H9 (cell line): ENCODE data around the gene PPARA. TPM values are rescaled to one million over a fixed set of nuclear protein-coding genes. Genes with fewer than 3 reads are reported as not detected.

ENCODE experiments used
- DNase-seq: peaks from one replicate; pipeline ENCODE4 v3.0.0-alpha.2; 2017
- H2AFZ ChIP-seq: one replicate; pipeline ENCODE4 v1.6.1; 2013; ENCODE audit warnings: mild to moderate bottlenecking, low read length, control low read depth, moderate library complexity
- H2AK5ac ChIP-seq: 2 replicates; pipeline ENCODE4 v1.6.1; 2013; ENCODE audit warnings: low read length, control low read depth, mixed read lengths; ENCODE audit not compliant: insufficient read length
- H2BK120ac ChIP-seq: one replicate; pipeline ENCODE4 v1.6.1; 2013; ENCODE audit warnings: low read depth, mild to moderate bottlenecking, low read length, control low read depth, inconsistent platforms; ENCODE audit not compliant: poor library complexity, severe bottlenecking
- H2BK12ac ChIP-seq: 2 replicates; pipeline ENCODE4 v1.6.1; 2013; ENCODE audit warnings: low read length, control low read depth, mixed read lengths, low read depth; ENCODE audit not compliant: insufficient read length
- H2BK15ac ChIP-seq: 2 replicates; pipeline ENCODE4 v1.6.1; 2013; ENCODE audit warnings: low read depth, low read length, control low read depth
- H2BK20ac ChIP-seq: one replicate; pipeline ENCODE4 v1.6.1; 2013; ENCODE audit warnings: low read depth, mild to moderate bottlenecking, low read length, control low read depth, inconsistent platforms; ENCODE audit not compliant: poor library complexity, severe bottlenecking
- H2BK5ac ChIP-seq: 2 replicates; pipeline ENCODE4 v1.6.1; 2013; ENCODE audit warnings: low read length, control low read depth, mixed read lengths; ENCODE audit not compliant: insufficient read length
- H3K14ac ChIP-seq: 2 replicates; pipeline ENCODE4 v1.6.1; 2013; ENCODE audit warnings: low read length, control low read depth; ENCODE audit not compliant: insufficient read depth
- H3K18ac ChIP-seq: 2 replicates; pipeline ENCODE4 v1.6.1; 2013; ENCODE audit warnings: low read depth, mild to moderate bottlenecking, mixed read lengths, low read length, control low read depth; ENCODE audit not compliant: insufficient read length
- H3K23ac ChIP-seq: 2 replicates; pipeline ENCODE4 v1.6.1; 2013; ENCODE audit warnings: low read length, control low read depth, mixed read lengths, low read depth; ENCODE audit not compliant: insufficient read length
- H3K23me2 ChIP-seq: 2 replicates; pipeline ENCODE4 v1.6.1; 2013; ENCODE audit warnings: low read depth, mild to moderate bottlenecking, mixed read lengths, low read length, control low read depth; ENCODE audit not compliant: insufficient read length, poor library complexity, severe bottlenecking
- H3K27ac ChIP-seq: 2 replicates; pipeline ENCODE4 v1.5.1; 2013; ENCODE audit warnings: low read length, control low read depth, mixed read lengths, low read depth; ENCODE audit not compliant: insufficient read length
- H3K27me3 ChIP-seq: 2 replicates; pipeline ENCODE4 v1.6.1; 2013; ENCODE audit warnings: low read length, control low read depth, inconsistent platforms; ENCODE audit not compliant: insufficient read depth
- H3K4ac ChIP-seq: 2 replicates; pipeline ENCODE4 v1.6.1; 2013; ENCODE audit warnings: low read depth, mild to moderate bottlenecking, control low read depth, inconsistent platforms, low read length, moderate library complexity
- H3K4me1 ChIP-seq: 2 replicates; pipeline ENCODE4 v1.6.1; 2013; ENCODE audit warnings: low read length, control low read depth, inconsistent platforms; ENCODE audit not compliant: insufficient read depth
- H3K4me2 ChIP-seq: 2 replicates; pipeline ENCODE4 v1.6.1; 2013; ENCODE audit warnings: low read length, control low read depth, mixed read lengths; ENCODE audit not compliant: insufficient read length, insufficient read depth
- H3K56ac ChIP-seq: 2 replicates; pipeline ENCODE4 v1.6.1; 2013; ENCODE audit warnings: low read depth, mild to moderate bottlenecking, mixed read lengths, low read length, control low read depth; ENCODE audit not compliant: insufficient read length
- H3K79me1 ChIP-seq: 2 replicates; pipeline ENCODE4 v1.6.1; 2013; ENCODE audit warnings: low read depth, mild to moderate bottlenecking, moderate library complexity, low read length, control low read depth, inconsistent platforms; ENCODE audit not compliant: insufficient read depth, poor library complexity, severe bottlenecking
- H3K79me2 ChIP-seq: 2 replicates; pipeline ENCODE4 v1.6.1; 2013; ENCODE audit warnings: low read length, control low read depth, inconsistent platforms; ENCODE audit not compliant: insufficient read depth
- H3K9ac ChIP-seq: 2 replicates; pipeline ENCODE4 v1.6.1; 2013; ENCODE audit warnings: low read length, control low read depth, mixed read lengths; ENCODE audit not compliant: insufficient read length; ENCODE audit errors: extremely low read depth
- H3K9me3 ChIP-seq: one replicate; pipeline ENCODE4 v1.6.1; 2013; ENCODE audit warnings: low read depth, low read length, inconsistent platforms; ENCODE audit not compliant: control insufficient read depth
- H3T11ph ChIP-seq: one replicate; pipeline ENCODE4 v1.6.1; 2013; ENCODE audit warnings: mild to moderate bottlenecking, low read length, control low read depth, inconsistent platforms
- H4K20me1 ChIP-seq: one replicate; pipeline ENCODE4 v1.6.1; 2013; ENCODE audit not compliant: control insufficient read depth, insufficient read length, insufficient read depth
- H4K5ac ChIP-seq: 2 replicates; pipeline ENCODE4 v1.6.1; 2013; ENCODE audit warnings: low read depth, mild to moderate bottlenecking, mixed read lengths, low read length, control low read depth; ENCODE audit not compliant: insufficient read length
- H4K8ac ChIP-seq: replicated peaks from 2 replicates; pipeline ENCODE4 v1.6.1; 2013; ENCODE audit warnings: low read length, control low read depth, mixed read lengths, low read depth; ENCODE audit not compliant: insufficient read length
- H4K91ac ChIP-seq: 2 replicates; pipeline ENCODE4 v1.6.1; 2013; ENCODE audit warnings: low read depth, mild to moderate bottlenecking, moderate library complexity, mixed read lengths, low read length, control low read depth; ENCODE audit not compliant: insufficient read length
- H3K27ac Mint-ChIP-seq, 3 experiments: 2 replicates in 2 of 3; 3 replicates in 1 of 3; pipeline ENCODE4 v1.8.0; 2020 to 2021; ENCODE audit warnings: mixed read lengths in 3 of 3, mild to moderate bottlenecking in 1 of 3, moderate library complexity in 1 of 3
- H3K27me3 Mint-ChIP-seq: 2 replicates; pipeline ENCODE4 v1.8.0; 2021; ENCODE audit warnings: low read depth, mild to moderate bottlenecking, moderate library complexity, mixed read lengths
- H3K36me3 Mint-ChIP-seq, 3 experiments: 2 replicates in 2 of 3; 3 replicates in 1 of 3; pipeline ENCODE4 v1.8.0; 2020 to 2021; ENCODE audit warnings: low read depth in 3 of 3, mixed read lengths in 3 of 3; ENCODE audit not compliant: insufficient read depth in 1 of 3
- H3K4me1 Mint-ChIP-seq, 2 experiments: 2 replicates each; pipeline ENCODE4 v1.8.0; 2020; ENCODE audit warnings: mixed read lengths in 2 of 2
- H3K4me3 Mint-ChIP-seq, 2 experiments: 2 replicates in 1 of 2; 3 replicates in 1 of 2; pipeline ENCODE4 v1.8.0; 2020 to 2021; ENCODE audit warnings: mild to moderate bottlenecking in 2 of 2, mixed read lengths in 2 of 2, moderate library complexity in 1 of 2
- H3K9me3 Mint-ChIP-seq, 2 experiments: 2 replicates in 1 of 2; 3 replicates in 1 of 2; pipeline ENCODE4 v1.8.0; 2020; ENCODE audit warnings: mild to moderate bottlenecking in 2 of 2, mixed read lengths in 2 of 2, moderate library complexity in 1 of 2
- CTCF ChIP-seq: fragments of 200-600 bp; sonication (generic); conservative IDR thresholded peaks from 3 replicates; pipeline ENCODE4 v1.8.0; 2021; ENCODE audit warnings: antibody characterized with exemption, mild to moderate bottlenecking
- WGBS: extraction: QIAGEN DNeasy Blood & Tissue Kit; methylation state at CpG from one replicate; pipeline ENCODE4 v1.1.7; 2013; ENCODE audit warnings: missing lambda C conversion rate, low lambda C conversion rate, mixed read lengths; ENCODE audit not compliant: insufficient read length; ENCODE audit errors: extremely low coverage; 5-methylcytosine and 5-hydroxymethylcytosine counted together
- total RNA-seq: library from RNA; stranded (reverse); gene quantifications from 2 replicates; pipeline ENCODE4 v1.2.1, GENCODE V29; 2021

The PPARA gene
- total RNA-seq, 1 experiment from 2014 or later: 7.3 TPM

- Mint-ChIP-seq H3K27me3 (no peaks in the 10 kb centered on the region; the same call in 1 of the 2 replicates), H3K27ac (no peak overlapping the region; a peak in 1 of 7 replicates), H3K36me3 (peaks cover 0 to 5% (median 0%) of the 10 kb centered on the region in 3 experiments; a peak in 2 of 7 replicates), H3K9me3 (peaks cover 0 to 3% of the 10 kb centered on the region in 2 experiments; a peak in 1 of 5 replicates), H3K4me3 (no peak overlapping the region), H3K4me1 (0 out of 4 replicates have a peak, but pooled peaks cover 0 to 2% of the 10 kb centered on the region in 2 experiments)
- no peaks in the 10 kb centered on the region for H3K4me1 ChIP-seq
- no peak overlapping the region for H3K56ac ChIP-seq
- H3K79me1 ChIP-seq: no peaks in the 10 kb centered on the region
- no peak overlapping the region for H3K4me2 ChIP-seq
- H2BK5ac ChIP-seq: no peak overlapping the region
- no peak overlapping the region for H2BK120ac ChIP-seq
- no peak overlapping the region for H3K18ac ChIP-seq
- H3K9me3 ChIP-seq: no peaks in the 10 kb centered on the region
- no peak overlapping the region for H2BK12ac ChIP-seq
- H3T11ph ChIP-seq: no peak overlapping the region
- H3K4ac ChIP-seq: no peak overlapping the region
- no peak overlapping the region for H2AFZ ChIP-seq
- no peak overlapping the region for H2AK5ac ChIP-seq
- H4K20me1 ChIP-seq: no peaks in the 10 kb centered on the region
- H4K8ac ChIP-seq: no peak overlapping the region
- no peak for DNase-seq
- WGBS: no CpG with 5 or more reads among the region's 3 CpGs
- TF ChIP-seq CTCF: no peak
- H3K23me2 ChIP-seq: no peaks in the 10 kb centered on the region
- H3K14ac ChIP-seq: no peak overlapping the region
- no peak overlapping the region for H3K9ac ChIP-seq
- H3K27ac ChIP-seq: no peak overlapping the region
- no peak overlapping the region for H2BK15ac ChIP-seq
- H3K27me3 ChIP-seq: no peaks in the 10 kb centered on the region
- no peak overlapping the region for H4K5ac ChIP-seq
- H3K23ac ChIP-seq: no peak overlapping the region
- H4K91ac ChIP-seq: no peak overlapping the region
- no peaks in the 10 kb centered on the region for H3K79me2 ChIP-seq
- H2BK20ac ChIP-seq: no peak overlapping the region
Measured at GRCh38 chr22:46187862-46188261, 37.5 kb downstream of the PPARA start.
